Right lung (tissue), 5 donors: ENCODE measurements around the gene DIPK1C. TPM values are rescaled to one million over a fixed set of nuclear protein-coding genes. Genes with fewer than 3 reads are reported as not detected.

ENCODE experiments used
- DNase-seq, 2 donors: peaks; one replicate each; pipeline ENCODE4 v3.0.0-alpha.2; 2013
- polyA plus RNA-seq, 5 donors: library from polyadenylated mRNA; unstranded; fragments of 120-200 nt; gene quantifications; one replicate each; pipeline versions ENCODE4 v1.2.1 to v1.2.3, GENCODE V29; 2013; ENCODE audit warnings: inconsistent platforms in 1 of 5, low replicate concordance in 1 of 5; ENCODE audit not compliant: insufficient read length in 5 of 5, insufficient read depth in 1 of 5

Gene DIPK1C
- polyA plus RNA-seq, 5 donors = 0.05 to 0.85 (median 0.36) TPM

- DNase-seq = no peak
Measured at GRCh38 chr18:74486119-74486849, 29.2 kb upstream of the DIPK1C start.

GRCh38 chr18:74482697-74483096, 25.6 kb upstream of the DIPK1C start:
- DNase-seq = no peak

GRCh38 chr18:74480149-74480651, 23.1 kb upstream of the DIPK1C start:
- DNase-seq = no peak

GRCh38 chr18:74479486-74480148, 22.5 kb upstream of the DIPK1C start:
- no peak for DNase-seq

GRCh38 chr18:74478880-74479279, 21.8 kb upstream of the DIPK1C start:
- DNase-seq = no peak

GRCh38 chr18:74478316-74478715, 21.2 kb upstream of the DIPK1C start:
- no peak for DNase-seq

- DNase-seq = no peak
Measured at GRCh38 chr18:74477771-74478170, 20.7 kb upstream of the DIPK1C start.

GRCh38 chr18:74476140-74476539, 19.0 kb upstream of the DIPK1C start:
- no peak for DNase-seq

GRCh38 chr18:74473976-74474640, 17.0 kb upstream of the DIPK1C start:
- DNase-seq = no peak

GRCh38 chr18:74472312-74472711, 15.2 kb upstream of the DIPK1C start:
- DNase-seq = no peak

- DNase-seq = no peak
Measured at GRCh38 chr18:74468547-74469061, 11.5 kb upstream of the DIPK1C start.

- DNase-seq = no peak
Measured at GRCh38 chr18:74465775-74466174, 8.7 kb upstream of the DIPK1C start.

- no peak for DNase-seq
Measured at GRCh38 chr18:74463983-74464382, 6.9 kb upstream of the DIPK1C start.

GRCh38 chr18:74463254-74463653, 6.1 kb upstream of the DIPK1C start:
- DNase-seq = peak; percentile 30 to 46

- no peak for DNase-seq
Measured at GRCh38 chr18:74460825-74461224, 3.7 kb upstream of the DIPK1C start.

- DNase-seq = no peak
Measured at GRCh38 chr18:74459889-74460288, 2.8 kb upstream of the DIPK1C start.

GRCh38 chr18:74457725-74458421, 765 bp upstream of the DIPK1C start:
- DNase-seq = no peak

- peak in 1 of 2 donors; percentile 15 for DNase-seq
Measured at GRCh38 chr18:74456349-74457042, 612 bp downstream of the DIPK1C start.

- DNase-seq = no peak
Measured at GRCh38 chr18:74456017-74456348, 1.1 kb downstream of the DIPK1C start.

GRCh38 chr18:74455386-74455785, 1.7 kb downstream of the DIPK1C start:
- no peak for DNase-seq

GRCh38 chr18:74454279-74454751, 2.8 kb downstream of the DIPK1C start:
- DNase-seq = no peak
